Chondrocyte (in vitro differentiated cells): ENCODE data around the gene NAALADL2. TPM values are rescaled to one million over a fixed set of nuclear protein-coding genes. Genes with fewer than 3 reads are reported as not detected.
"Not testable (repeated sequence)": the region's sequence is repeated elsewhere in the genome, so short reads cannot be mapped to it uniquely, and the experiment has no call there.

Experiments
- DNase-seq: peaks from one replicate; pipeline ENCODE4 v3.0.0; 2021; ENCODE audit warnings: mixed read lengths, low spot score
- H3K27ac Mint-ChIP-seq: one replicate; pipeline ENCODE4 v1.8.0; 2021; ENCODE audit warnings: mild to moderate bottlenecking, moderate library complexity, mixed read lengths; ENCODE audit not compliant: unreplicated experiment
- H3K27me3 Mint-ChIP-seq: 2 replicates; pipeline ENCODE4 v1.8.0; 2021; ENCODE audit warnings: low read depth, mixed read lengths
- H3K36me3 Mint-ChIP-seq: 2 replicates; pipeline ENCODE4 v1.8.0; 2021; ENCODE audit warnings: low read depth, mixed read lengths
- H3K4me1 Mint-ChIP-seq: 2 replicates; pipeline ENCODE4 v1.8.0; 2021; ENCODE audit warnings: low read depth, mild to moderate bottlenecking, mixed read lengths
- H3K4me3 Mint-ChIP-seq: one replicate; pipeline ENCODE4 v1.8.0; 2021; ENCODE audit warnings: mild to moderate bottlenecking, moderate library complexity, mixed read lengths; ENCODE audit not compliant: unreplicated experiment
- H3K9me3 Mint-ChIP-seq: 2 replicates; pipeline ENCODE4 v1.8.0; 2021; ENCODE audit warnings: low read depth, mixed read lengths
- CTCF ChIP-seq: fragments of 200-600 bp; sonication (generic); IDR thresholded peaks from 2 replicates; pipeline ENCODE4 v1.5.0; 2021; ENCODE audit warnings: antibody characterized with exemption, mild to moderate bottlenecking, moderate library complexity
- total RNA-seq: library from RNA; stranded (reverse); gene quantifications from 3 replicates; pipeline ENCODE4 v1.2.1, GENCODE V29; 2021

NAALADL2 gene
- total RNA-seq, 1 donor from 2014 or later: 8.0 TPM

DNA sequence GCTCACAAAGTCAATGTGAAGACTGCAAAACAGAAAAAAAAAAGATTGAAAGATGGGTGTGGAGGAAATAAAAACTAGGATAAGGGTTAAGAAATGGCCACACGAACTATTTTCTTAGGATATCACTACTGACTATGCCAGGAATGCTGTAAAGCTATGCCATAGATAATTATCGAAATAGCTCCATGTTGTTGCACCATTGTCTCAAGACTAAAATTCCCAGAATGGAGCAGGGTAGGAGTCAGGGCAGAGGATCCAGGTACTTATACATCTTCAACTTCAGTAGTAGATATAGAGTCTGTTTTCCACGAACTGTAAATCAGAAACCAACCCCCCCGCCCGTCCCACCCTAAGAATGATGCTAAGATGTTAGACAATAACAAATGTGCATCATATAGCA lies 302.2 kb downstream of the NAALADL2 start:
- H3K4me3 Mint-ChIP-seq: no peak overlapping the region
- no peak for DNase-seq
- no peaks in the 10 kb centered on the region for H3K4me1 Mint-ChIP-seq
- no peaks in the 10 kb centered on the region for H3K36me3 Mint-ChIP-seq
- no peaks in the 10 kb centered on the region for H3K9me3 Mint-ChIP-seq
- no peaks in the 10 kb centered on the region for H3K27me3 Mint-ChIP-seq
- no peak overlapping the region for H3K27ac Mint-ChIP-seq
- TF ChIP-seq CTCF: no peak

- Mint-ChIP-seq H3K4me1 (no peaks in the 10 kb centered on the region), H3K4me3 (no peak overlapping the region), H3K27ac (no peak overlapping the region), H3K36me3 (no peaks in the 10 kb centered on the region), H3K9me3 (no peaks in the 10 kb centered on the region), H3K27me3 (no peaks in the 10 kb centered on the region)
- no peak for DNase-seq
- no peak for TF ChIP-seq CTCF
These were observed 304.6 kb downstream of the NAALADL2 start for GRCh38 chr3:175163686-175164085.

- DNase-seq, H3K9me3 Mint-ChIP-seq, H3K36me3 Mint-ChIP-seq, H3K4me3 Mint-ChIP-seq, H3K27ac Mint-ChIP-seq, H3K4me1 Mint-ChIP-seq, H3K27me3 Mint-ChIP-seq: not testable (repeated sequence)
These were observed 314.0 kb downstream of the NAALADL2 start for GRCh38 chr3:175173117-175173516.

DNA sequence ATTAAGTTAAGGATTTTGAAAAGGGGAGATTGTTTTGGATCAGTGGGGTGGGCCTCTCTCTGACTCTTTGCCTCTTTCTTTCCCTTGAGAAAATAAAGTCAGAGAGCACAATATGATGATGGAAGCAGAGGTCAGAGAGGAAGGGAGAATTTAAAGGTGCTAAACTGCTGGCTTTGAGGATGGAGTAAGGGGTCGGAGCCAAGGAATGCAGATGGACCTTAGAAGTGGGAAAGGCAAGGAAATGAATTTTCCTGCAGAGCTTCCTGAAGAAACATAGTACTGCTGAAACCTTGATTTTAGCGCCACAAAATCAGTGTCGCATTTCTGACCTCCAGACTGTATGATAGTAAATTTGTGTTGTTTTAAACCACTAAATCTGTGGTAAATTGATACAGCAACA lies 317.4 kb downstream of the NAALADL2 start:
- H3K9me3 Mint-ChIP-seq: no peaks in the 10 kb centered on the region
- no peak overlapping the region for H3K4me3 Mint-ChIP-seq
- H3K27me3 Mint-ChIP-seq: no peaks in the 10 kb centered on the region
- no peaks in the 10 kb centered on the region for H3K36me3 Mint-ChIP-seq
- no peak overlapping the region for H3K27ac Mint-ChIP-seq
- H3K4me1 Mint-ChIP-seq: peaks cover 8% of the 10 kb centered on the region
- TF ChIP-seq CTCF: no peak
- no peak for DNase-seq

- no peak for TF ChIP-seq CTCF
- H3K4me1 Mint-ChIP-seq: peaks cover 8% of the 10 kb centered on the region
- H3K4me3 Mint-ChIP-seq: no peak overlapping the region
- H3K27ac Mint-ChIP-seq: no peak overlapping the region
- no peaks in the 10 kb centered on the region for H3K27me3 Mint-ChIP-seq
- H3K9me3 Mint-ChIP-seq: no peaks in the 10 kb centered on the region
- no peaks in the 10 kb centered on the region for H3K36me3 Mint-ChIP-seq
- DNase-seq: no peak
These were observed 319.9 kb downstream of the NAALADL2 start for GRCh38 chr3:175179055-175179454.

GRCh38 chr3:175184392-175184791 lies 325.3 kb downstream of the NAALADL2 start:
- Mint-ChIP-seq H3K36me3 (no peaks in the 10 kb centered on the region), H3K27me3 (no peaks in the 10 kb centered on the region), H3K4me1 (no peaks in the 10 kb centered on the region), H3K4me3 (no peak overlapping the region), H3K27ac (no peak overlapping the region), H3K9me3 (no peaks in the 10 kb centered on the region)
- TF ChIP-seq CTCF: no peak
- no peak for DNase-seq
